ENCODE results near the gene RIT2. TPM values are rescaled to one million over a fixed set of nuclear protein-coding genes. Genes with fewer than 3 reads are reported as not detected.

RIT2 gene
- polyA plus RNA-seq, 1 of the 3 experiments (the other 2 are of a cell fraction) = not detected

DNA sequence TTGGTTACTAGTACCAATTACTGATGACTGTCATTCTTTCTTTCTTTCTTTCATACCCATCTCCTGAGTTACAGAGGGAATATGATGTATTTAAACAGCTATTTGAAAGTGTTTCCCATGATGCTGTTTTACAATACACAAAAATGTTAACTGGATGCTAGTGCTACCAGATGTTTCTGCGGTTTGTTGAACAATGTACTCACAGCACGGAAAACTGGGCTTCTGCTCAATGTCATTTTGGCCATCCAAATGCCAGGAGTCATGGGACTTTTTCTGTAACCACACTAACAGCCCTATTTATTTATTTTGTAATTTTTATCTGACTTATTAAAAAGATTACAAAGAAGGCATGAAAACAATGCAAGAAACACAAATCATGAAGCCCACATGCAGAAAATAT, 313.8 kb downstream of the RIT2 start:
- DNase-seq = no peak
- no peaks in the 10 kb centered on the region for H3K9me3 ChIP-seq
- no peak overlapping the region for H3K4me2 ChIP-seq
- ChIA-PET CTCF (interaction anchor here (0.6 to 0.7 kb wide), 3 partner anchors 19 to 470 kb away, joined by 3 read pairs; no protein-coding TSS in a partner anchor), POLR2A (no interaction called here)
- no peaks in the 10 kb centered on the region for H3K36me3 ChIP-seq (replicated peaks in 1 of 2; ENCODE audit: control insufficient read depth in 1 of 2, insufficient read depth in 2 of 2, low read length in 1 of 2)
- H3K27me3 ChIP-seq (ENCODE audit: insufficient read depth) = no peaks in the 10 kb centered on the region
- H3K4me1 ChIP-seq (ENCODE audit: control insufficient read depth in 1 of 2, insufficient read depth in 2 of 2, low read depth in 1 of 2, low read length in 1 of 2) = peaks cover 0 to 4% of the 10 kb centered on the region in 2 experiments; a peak in 2 of 4 replicates
- H3K79me2 ChIP-seq (ENCODE audit: insufficient read depth) = no peaks in the 10 kb centered on the region
- H3K9ac ChIP-seq = no peak overlapping the region
- no peaks in the 10 kb centered on the region for H3F3A ChIP-seq (replicated peaks; ENCODE audit: insufficient read depth)
- TF ChIP-seq, protein P1, sequence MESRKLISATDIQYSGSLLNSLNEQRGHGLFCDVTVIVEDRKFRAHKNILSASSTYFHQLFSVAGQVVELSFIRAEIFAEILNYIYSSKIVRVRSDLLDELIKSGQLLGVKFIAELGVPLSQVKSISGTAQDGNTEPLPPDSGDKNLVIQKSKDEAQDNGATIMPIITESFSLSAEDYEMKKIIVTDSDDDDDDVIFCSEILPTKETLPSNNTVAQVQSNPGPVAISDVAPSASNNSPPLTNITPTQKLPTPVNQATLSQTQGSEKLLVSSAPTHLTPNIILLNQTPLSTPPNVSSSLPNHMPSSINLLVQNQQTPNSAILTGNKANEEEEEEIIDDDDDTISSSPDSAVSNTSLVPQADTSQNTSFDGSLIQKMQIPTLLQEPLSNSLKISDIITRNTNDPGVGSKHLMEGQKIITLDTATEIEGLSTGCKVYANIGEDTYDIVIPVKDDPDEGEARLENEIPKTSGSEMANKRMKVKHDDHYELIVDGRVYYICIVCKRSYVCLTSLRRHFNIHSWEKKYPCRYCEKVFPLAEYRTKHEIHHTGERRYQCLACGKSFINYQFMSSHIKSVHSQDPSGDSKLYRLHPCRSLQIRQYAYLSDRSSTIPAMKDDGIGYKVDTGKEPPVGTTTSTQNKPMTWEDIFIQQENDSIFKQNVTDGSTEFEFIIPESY (IDR thresholded peaks at IDR 0.05; ENCODE audit: borderline replicate concordance, low read depth) = no peak
- TF ChIP-seq TCF12 (IDR thresholded peaks at IDR 0.05) = peak; percentile 31; the same call in 1 of the 2 replicates
- TF ChIP-seq TAF1 (IDR thresholded peaks at IDR 0.05; ENCODE audit: borderline replicate concordance, low read depth, low read length) = no peak
- TF ChIP-seq MEF2A (IDR thresholded peaks at IDR 0.05; ENCODE audit: borderline replicate concordance, low read depth) = no peak
- TF ChIP-seq, protein P2, sequence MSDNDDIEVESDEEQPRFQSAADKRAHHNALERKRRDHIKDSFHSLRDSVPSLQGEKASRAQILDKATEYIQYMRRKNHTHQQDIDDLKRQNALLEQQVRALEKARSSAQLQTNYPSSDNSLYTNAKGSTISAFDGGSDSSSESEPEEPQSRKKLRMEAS (IDR thresholded peaks at IDR 0.05; ENCODE audit: low read depth) = no peak
- no peak for TF ChIP-seq JUND (IDR thresholded peaks at IDR 0.05)
- WGBS (ENCODE audit: low lambda C conversion rate) = 22% methylated on average over 2 of the region's 2 CpGs
- no peaks in the 10 kb centered on the region for H3K9me2 ChIP-seq
- no peak overlapping the region for H3K27ac ChIP-seq (ENCODE audit: low read depth in 2 of 2, low read length in 1 of 2)
- no peaks in the 10 kb centered on the region for H4K20me1 ChIP-seq (ENCODE audit: insufficient read depth)
- no peak overlapping the region for H3K4me3 ChIP-seq (ENCODE audit: low read depth in 2 of 2, low read length in 1 of 2)
- H2AFZ ChIP-seq (ENCODE audit: low read depth) = no peak overlapping the region

DNA sequence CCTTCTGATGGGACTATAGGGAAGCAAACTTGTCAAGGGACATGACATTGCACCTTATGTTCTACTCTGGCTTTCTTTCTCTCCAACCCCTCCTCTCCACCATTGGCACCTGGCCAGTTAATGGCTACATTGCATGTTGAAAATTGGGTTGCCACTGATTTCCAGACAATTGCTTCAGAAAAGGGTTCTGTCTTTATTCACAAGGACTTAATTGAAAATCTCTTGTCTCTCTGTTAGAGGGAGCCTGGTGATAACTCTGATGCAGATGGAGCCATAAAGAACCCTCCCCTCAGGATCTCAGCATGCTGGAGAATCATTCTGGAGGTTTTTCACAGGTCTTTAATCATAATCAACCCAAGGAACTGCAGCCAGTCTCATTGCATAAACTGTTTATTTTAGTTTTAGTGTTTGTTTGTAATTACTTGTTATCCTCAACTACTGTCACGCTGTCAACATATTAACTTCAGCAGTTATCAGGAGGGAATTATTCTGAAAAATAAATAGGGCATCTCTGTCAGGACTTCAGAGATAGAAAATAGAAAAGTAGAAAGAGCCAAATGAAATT, 316.8 kb downstream of the RIT2 start:
- peak; percentile 78 for DNase-seq
- H3K79me2 ChIP-seq (ENCODE audit: insufficient read depth) = no peaks in the 10 kb centered on the region
- peaks cover 0 to 4% of the 10 kb centered on the region in 2 experiments; a peak in 2 of 4 replicates for H3K4me1 ChIP-seq (ENCODE audit: control insufficient read depth in 1 of 2, insufficient read depth in 2 of 2, low read depth in 1 of 2, low read length in 1 of 2)
- H4K20me1 ChIP-seq (ENCODE audit: insufficient read depth) = no peaks in the 10 kb centered on the region
- H3K4me2 ChIP-seq = no peak overlapping the region
- H3K27ac ChIP-seq (ENCODE audit: low read depth in 2 of 2, low read length in 1 of 2) = peak overlapping the region in 1 of 2 experiments; percentile 81; a peak in 2 of 4 replicates
- H3K36me3 ChIP-seq (replicated peaks in 1 of 2; ENCODE audit: control insufficient read depth in 1 of 2, insufficient read depth in 2 of 2, low read length in 1 of 2) = no peaks in the 10 kb centered on the region
- H2AFZ ChIP-seq (ENCODE audit: low read depth) = no peak overlapping the region
- H3K9me2 ChIP-seq = no peaks in the 10 kb centered on the region
- WGBS (ENCODE audit: low lambda C conversion rate) = 38% methylated on average over 1 of the region's 1 CpG
- no peak overlapping the region for H3K4me3 ChIP-seq (ENCODE audit: low read depth in 2 of 2, low read length in 1 of 2)
- ChIA-PET POLR2A (no interaction called here), CTCF (interaction anchor here (0.7 to 1.2 kb wide), 3 partner anchors 50 to 500 kb away, joined by 3 read pairs; no protein-coding TSS in a partner anchor)
- H3F3A ChIP-seq (replicated peaks; ENCODE audit: insufficient read depth) = no peaks in the 10 kb centered on the region
- no peaks in the 10 kb centered on the region for H3K9me3 ChIP-seq
- no peaks in the 10 kb centered on the region for H3K27me3 ChIP-seq (ENCODE audit: insufficient read depth)
- no peak overlapping the region for H3K9ac ChIP-seq
- TF ChIP-seq NRF1 (IDR thresholded peaks at IDR 0.05; ENCODE audit: low read depth, low read length) = no peak
- no peak for TF ChIP-seq NFIC (IDR thresholded peaks at IDR 0.05; ENCODE audit: borderline replicate concordance)
- TF ChIP-seq CHD2 (IDR thresholded peaks at IDR 0.05; ENCODE audit: low read length, partially characterized antibody) = peak; percentile 78
- no peak for TF ChIP-seq ELF1 (IDR thresholded peaks at IDR 0.05)
- no peak; the same call in 1 of the 2 replicates for TF ChIP-seq SMC3 (IDR thresholded peaks at IDR 0.05; ENCODE audit: low read depth, low read length)
- peak; percentile 80 for TF ChIP-seq RCOR1 (IDR thresholded peaks at IDR 0.05; ENCODE audit: low read length)
- TF ChIP-seq YY1 (IDR thresholded peaks at IDR 0.05; ENCODE audit: low read depth) = no peak
- TF ChIP-seq TEAD4 (IDR thresholded peaks at IDR 0.05; ENCODE audit: borderline replicate concordance, insufficient read depth) = no peak
- no peak for TF ChIP-seq MEF2A (IDR thresholded peaks at IDR 0.05; ENCODE audit: borderline replicate concordance, low read depth)
- TF ChIP-seq EZH2phosphoT487 (IDR thresholded peaks at IDR 0.05; ENCODE audit: borderline replicate concordance, low read depth) = no peak
- peak; percentile 44 for TF ChIP-seq RAD21 (IDR thresholded peaks at IDR 0.05; ENCODE audit: low read length)
- TF ChIP-seq, protein P3, sequence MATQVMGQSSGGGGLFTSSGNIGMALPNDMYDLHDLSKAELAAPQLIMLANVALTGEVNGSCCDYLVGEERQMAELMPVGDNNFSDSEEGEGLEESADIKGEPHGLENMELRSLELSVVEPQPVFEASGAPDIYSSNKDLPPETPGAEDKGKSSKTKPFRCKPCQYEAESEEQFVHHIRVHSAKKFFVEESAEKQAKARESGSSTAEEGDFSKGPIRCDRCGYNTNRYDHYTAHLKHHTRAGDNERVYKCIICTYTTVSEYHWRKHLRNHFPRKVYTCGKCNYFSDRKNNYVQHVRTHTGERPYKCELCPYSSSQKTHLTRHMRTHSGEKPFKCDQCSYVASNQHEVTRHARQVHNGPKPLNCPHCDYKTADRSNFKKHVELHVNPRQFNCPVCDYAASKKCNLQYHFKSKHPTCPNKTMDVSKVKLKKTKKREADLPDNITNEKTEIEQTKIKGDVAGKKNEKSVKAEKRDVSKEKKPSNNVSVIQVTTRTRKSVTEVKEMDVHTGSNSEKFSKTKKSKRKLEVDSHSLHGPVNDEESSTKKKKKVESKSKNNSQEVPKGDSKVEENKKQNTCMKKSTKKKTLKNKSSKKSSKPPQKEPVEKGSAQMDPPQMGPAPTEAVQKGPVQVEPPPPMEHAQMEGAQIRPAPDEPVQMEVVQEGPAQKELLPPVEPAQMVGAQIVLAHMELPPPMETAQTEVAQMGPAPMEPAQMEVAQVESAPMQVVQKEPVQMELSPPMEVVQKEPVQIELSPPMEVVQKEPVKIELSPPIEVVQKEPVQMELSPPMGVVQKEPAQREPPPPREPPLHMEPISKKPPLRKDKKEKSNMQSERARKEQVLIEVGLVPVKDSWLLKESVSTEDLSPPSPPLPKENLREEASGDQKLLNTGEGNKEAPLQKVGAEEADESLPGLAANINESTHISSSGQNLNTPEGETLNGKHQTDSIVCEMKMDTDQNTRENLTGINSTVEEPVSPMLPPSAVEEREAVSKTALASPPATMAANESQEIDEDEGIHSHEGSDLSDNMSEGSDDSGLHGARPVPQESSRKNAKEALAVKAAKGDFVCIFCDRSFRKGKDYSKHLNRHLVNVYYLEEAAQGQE (IDR thresholded peaks at IDR 0.05; ENCODE audit: low read depth, low read length) = no peak
- peak; percentile 82 for TF ChIP-seq FOXJ3 (CRISPR knock-in tag; IDR thresholded peaks at IDR 0.05)
- no peak for TF ChIP-seq SIN3A (IDR thresholded peaks at IDR 0.05; ENCODE audit: borderline replicate concordance, low read depth, low read length)
- no peak for TF ChIP-seq POLR2AphosphoS5 (IDR thresholded peaks at IDR 0.05; ENCODE audit: low read depth, low read length)
- TF ChIP-seq, protein P4, sequence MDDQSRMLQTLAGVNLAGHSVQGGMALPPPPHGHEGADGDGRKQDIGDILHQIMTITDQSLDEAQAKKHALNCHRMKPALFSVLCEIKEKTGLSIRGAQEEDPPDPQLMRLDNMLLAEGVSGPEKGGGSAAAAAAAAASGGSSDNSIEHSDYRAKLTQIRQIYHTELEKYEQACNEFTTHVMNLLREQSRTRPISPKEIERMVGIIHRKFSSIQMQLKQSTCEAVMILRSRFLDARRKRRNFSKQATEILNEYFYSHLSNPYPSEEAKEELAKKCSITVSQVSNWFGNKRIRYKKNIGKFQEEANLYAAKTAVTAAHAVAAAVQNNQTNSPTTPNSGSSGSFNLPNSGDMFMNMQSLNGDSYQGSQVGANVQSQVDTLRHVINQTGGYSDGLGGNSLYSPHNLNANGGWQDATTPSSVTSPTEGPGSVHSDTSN (IDR thresholded peaks at IDR 0.05) = no peak
- no peak for TF ChIP-seq FOXM1 (IDR thresholded peaks at IDR 0.05; ENCODE audit: low read depth)
